HG03354 (cell line): Measurements from ENCODE around the gene PRKCSH.

ENCODE experiments used
- ATAC-seq: cut with Tn5 transposase; IDR thresholded peaks from one replicate; pipeline ENCODE4 v1.9.1; 2021; ENCODE audit warnings: mild to moderate bottlenecking; ENCODE audit not compliant: unreplicated experiment, poor library complexity, severe bottlenecking

Gene PRKCSH

GRCh38 chr19:11486661-11487503 is 51.4 kb downstream of the PRKCSH start:
- ATAC-seq: no peak

- no peak for ATAC-seq
Observed at GRCh38 chr19:11489378-11489777, 53.9 kb downstream of the PRKCSH start.

GRCh38 chr19:11494634-11495285 is 59.3 kb downstream of the PRKCSH start:
- no peak for ATAC-seq

- no peak for ATAC-seq
Observed at GRCh38 chr19:11495481-11495880, 60.0 kb downstream of the PRKCSH start.

GRCh38 chr19:11495885-11496284 is 60.5 kb downstream of the PRKCSH start:
- ATAC-seq: no peak

- no peak for ATAC-seq
Observed at GRCh38 chr19:11496391-11497163, 61.1 kb downstream of the PRKCSH start.

- ATAC-seq: no peak
Observed at GRCh38 chr19:11499220-11499726, 63.8 kb downstream of the PRKCSH start.

GRCh38 chr19:11499890-11500420 is 64.5 kb downstream of the PRKCSH start:
- no peak for ATAC-seq
